RCC 7860 (cell line): ENCODE data around the gene EDN1.

ENCODE experiments used
- DNase-seq: peaks from one replicate; pipeline ENCODE4 v3.0.0-alpha.2; 2015; ENCODE audit warnings: low spot score
- FAIRE-seq: peaks from 2 replicates; lab custom pipeline; 2012; peaks lifted over from hg19 to GRCh38; lab: Jason Lieb, UNC

Gene EDN1

DNA sequence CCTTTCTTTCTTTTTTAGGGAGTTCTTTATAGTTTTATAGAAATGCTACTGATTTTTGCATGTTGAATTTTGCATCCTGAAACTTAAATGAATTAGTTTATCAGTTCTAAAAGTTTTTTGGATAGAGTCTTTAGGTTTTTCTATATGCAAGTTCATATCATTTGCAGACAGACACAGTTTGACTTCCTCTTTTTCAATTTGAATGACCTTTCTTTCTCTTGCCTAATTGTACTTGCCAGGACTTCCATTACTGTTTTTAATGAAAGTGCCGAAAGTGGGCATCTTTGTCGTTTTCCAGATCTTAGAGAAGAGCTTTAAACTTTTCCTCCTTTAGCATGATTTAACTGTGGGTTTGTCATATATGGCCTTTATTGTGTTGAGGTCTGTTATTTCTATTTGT lies 21.1 kb upstream of the EDN1 start:
- DNase-seq: no peak
- FAIRE-seq: no peak

DNA sequence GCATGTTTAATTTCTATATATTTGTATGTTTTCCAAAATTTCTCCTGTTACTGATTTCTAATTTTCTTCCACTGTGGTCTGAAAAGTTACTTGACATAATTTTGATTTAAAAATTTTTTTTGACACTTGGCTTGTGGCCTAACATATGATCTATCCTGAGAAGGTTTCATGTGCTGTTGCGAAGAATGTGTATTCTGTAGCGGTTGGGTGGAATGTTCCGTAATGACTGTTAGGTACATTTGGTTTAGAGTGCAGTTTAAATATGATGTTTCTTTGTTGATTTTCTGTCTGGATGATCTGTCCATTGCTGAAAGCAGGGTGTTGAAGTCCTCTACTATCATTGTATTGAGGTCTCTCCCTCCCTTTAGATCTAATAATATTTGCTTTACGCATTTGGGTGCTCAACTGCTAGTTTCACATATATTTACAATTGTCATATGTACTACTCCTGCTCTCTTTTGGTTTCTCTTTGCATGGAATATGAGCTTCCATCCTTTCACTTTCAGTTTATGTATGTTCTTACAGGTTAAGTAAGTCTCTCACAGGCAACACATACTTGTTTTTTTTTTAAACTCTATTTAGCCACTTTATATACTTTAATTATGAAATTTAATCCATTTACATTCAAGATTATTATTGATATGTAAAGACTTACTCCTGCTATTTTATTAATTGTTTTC lies 19.5 kb upstream of the EDN1 start:
- FAIRE-seq: no peak
- no peak for DNase-seq

DNA sequence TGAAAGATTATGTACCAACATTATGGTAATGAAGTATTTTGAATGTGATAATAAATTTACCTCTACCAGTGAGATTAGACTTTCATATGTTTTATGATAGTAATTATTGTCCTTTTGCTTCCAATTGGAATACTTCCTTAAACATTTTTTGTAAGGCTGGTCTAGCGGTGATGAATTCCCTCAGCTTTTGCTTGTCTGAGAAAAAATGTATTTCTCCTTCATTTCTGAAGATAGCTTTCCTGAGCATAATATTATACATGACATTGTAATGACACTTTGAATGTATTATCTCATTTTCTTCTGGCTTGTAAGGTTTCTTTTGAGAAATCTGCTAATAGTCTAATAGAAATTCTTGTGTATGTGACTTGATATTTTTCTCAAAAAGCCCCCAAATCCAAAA lies 18.6 kb upstream of the EDN1 start:
- DNase-seq (no peak), FAIRE-seq (no peak)

DNA sequence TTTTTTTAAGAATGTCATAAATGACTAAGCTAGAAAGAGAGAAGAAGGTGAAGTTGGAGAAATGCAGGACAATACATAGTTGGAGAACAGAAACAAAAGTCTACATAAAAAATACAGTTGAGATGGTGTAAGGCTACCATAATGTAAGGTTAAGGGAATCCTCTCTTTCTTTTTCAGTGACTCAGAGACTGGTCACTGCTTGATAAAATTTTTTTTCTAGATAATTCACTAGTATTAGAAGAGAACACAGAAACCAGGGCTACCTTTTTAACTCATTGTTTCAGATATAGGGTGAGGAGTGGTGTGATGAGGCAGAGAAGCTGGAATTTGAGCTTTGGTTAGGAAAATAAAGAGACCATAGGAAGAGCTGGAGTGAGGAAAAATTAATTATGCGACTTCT lies 18.2 kb upstream of the EDN1 start:
- FAIRE-seq: no peak
- DNase-seq: peak; percentile 9

DNA sequence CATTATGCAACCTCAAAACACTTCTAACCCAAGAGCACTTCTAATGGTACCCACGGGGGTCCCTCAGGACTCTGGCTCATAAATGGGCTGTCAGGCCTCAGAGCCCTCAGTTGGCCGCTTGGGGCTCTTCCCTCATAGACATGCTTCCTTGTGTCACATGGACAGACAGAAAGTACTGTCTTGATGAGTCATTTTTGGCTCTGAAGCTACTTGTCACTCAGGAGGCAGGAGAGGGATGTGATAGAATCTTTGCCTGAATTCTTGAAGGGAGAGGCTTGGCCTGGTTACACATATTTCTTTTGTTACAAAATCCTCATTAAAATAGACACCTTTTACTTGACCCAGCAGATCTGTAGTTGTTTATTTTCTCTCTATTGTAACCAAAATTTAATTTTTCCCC lies 15.1 kb upstream of the EDN1 start:
- DNase-seq (peak; percentile 65), FAIRE-seq (peak; percentile 15)

DNA sequence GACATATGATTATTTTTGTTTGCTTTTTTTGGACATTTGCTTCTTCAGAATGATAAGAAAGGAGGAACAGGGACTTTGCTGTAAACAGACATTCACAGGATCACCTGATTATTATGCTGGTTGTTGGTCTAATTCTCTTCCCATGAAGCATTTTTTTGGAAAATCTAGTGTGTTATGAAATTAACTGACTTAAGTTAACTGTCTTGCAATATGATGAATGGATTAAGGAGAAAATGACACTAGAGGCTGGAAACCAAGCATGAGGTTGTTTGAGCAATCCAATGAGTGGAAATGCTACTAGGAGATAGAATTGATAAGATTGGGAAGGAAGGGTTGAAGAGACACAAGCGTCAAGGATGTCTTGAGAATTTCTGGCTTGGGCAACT lies 13.2 kb upstream of the EDN1 start:
- FAIRE-seq (no peak), DNase-seq (no peak)

DNA sequence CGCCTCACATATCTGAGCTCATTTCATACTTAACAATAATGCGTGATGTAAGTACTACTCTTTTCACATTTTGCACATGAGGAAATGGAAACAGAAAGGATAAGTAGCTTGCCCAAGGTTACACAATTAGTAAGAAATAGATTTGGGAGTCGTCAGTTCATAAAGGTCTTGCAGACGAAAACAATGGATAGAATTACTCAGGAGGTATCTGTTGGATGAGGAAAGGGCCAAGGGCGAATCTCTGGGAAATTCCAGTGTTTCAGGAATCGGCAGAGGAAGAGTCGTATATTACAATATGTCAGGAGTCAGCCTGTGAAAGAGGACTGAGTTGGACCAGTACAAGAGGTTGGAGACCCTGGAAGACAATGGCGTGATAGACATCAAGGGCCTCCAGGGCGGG lies 12.8 kb upstream of the EDN1 start:
- FAIRE-seq (no peak), DNase-seq (no peak)

DNA sequence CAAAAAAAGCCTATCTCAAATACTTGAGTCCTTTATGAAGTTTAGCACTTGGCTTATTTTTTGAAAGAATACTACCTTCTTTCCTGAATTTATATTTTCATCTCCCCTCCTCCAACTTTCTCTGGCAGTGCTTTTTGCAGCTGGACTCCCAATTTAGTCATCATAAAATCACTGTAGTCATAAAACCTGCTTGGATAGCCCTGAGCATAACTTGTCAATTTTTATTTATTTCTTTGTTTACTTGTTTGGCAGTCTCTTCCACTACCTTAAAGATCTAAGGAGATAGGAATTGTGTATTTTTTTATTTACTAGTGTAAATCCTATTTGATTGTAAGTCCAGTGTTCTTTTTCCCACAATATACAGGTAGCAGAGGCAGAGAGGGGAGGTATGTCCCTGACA lies 11.2 kb upstream of the EDN1 start:
- DNase-seq (no peak), FAIRE-seq (no peak)

DNA sequence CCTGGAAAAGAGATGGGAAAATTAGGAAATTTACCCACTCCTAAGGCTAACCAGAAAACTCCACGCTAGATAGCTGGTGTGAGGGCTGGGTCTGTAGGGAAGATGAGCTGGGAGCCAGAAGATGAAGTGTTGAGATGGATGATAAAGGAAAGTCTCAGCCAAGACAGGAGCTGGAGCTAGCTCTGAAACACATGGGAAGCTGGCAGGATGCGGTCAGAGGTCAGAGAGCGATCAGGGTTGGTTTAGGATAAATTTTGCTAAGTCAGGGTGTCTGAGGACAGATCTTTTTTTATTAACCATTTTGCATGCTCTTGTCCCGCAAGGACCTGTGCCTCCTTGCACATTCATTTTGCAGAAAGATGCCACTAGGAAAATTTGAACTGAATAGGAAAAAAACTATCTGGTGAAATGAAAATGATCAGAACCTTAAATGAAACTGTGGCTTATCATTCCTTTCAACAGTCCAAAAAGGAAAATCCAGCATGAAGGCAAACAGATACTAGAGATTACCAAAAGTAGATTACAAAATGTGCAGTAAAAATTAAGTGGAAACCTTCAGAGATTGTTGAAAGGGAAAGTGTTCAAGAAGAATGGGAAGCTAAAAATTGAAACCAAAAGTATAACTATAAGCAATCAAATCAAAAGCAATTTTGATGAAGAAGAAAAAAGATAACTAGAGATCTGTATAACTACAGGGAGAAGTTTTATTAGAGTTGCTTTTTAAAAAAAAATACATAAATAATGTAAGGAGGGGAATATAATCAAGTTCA lies 10.7 kb upstream of the EDN1 start:
- FAIRE-seq (peak; percentile 52), DNase-seq (peak; percentile 9)

DNA sequence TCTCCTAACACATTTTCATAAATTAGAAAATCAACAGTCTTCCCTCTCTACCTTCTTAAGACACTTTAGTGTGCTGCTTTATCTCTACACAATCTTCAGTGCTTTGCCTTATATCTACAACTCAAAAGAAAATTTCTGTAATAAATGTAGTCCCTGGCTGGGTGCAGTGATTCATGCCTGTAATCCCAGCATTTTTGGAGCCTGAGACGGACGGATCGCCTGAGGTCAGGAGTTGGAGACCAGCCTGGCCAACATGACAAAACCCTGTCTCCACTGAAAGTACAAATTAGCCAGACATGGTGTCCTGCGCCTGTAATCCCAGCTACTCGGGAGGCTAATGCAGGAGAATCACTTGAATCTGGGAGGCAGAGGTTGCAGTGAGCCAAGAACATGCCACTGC lies 9.7 kb upstream of the EDN1 start:
- DNase-seq (peak; percentile 24), FAIRE-seq (peak; percentile 24)

DNA sequence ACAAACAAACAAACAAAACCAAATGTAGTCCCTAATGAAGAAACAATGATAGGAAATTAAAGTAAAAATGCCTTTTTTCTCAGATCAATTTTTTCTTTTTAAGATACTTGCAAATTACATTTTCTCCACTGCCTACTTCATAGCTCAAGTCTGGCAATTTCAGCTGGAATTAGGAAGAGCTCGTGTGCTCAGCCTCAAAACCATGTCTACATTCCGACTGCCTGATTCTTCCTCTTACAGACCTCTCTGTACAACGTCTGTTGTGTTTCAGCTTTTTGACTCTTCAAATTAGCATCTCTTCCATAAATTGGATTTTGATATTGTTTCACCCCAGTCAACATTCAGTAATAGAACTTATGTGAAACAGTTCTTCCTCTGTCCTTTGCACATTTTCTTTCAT lies 9.3 kb upstream of the EDN1 start:
- DNase-seq (no peak), FAIRE-seq (no peak)

DNA sequence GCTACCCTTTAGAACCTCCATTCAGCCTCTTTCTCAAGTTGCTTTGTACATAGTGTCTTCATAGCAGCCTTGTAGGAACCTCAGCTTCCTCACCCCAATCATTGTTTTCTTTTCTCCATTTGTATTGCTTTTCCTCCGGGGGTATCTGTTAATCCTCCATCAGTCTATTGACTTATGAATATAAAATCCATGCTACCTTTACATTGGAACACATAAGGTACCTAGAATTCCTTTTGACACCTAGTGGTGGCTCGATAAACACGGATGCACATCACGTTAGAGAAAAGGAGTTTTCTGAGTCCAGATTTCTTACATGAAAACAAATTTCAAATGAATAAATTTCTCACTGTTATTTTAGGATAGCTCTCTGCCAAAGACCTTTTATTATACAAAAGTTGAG lies 6.3 kb upstream of the EDN1 start:
- DNase-seq: no peak
- no peak for FAIRE-seq

DNA sequence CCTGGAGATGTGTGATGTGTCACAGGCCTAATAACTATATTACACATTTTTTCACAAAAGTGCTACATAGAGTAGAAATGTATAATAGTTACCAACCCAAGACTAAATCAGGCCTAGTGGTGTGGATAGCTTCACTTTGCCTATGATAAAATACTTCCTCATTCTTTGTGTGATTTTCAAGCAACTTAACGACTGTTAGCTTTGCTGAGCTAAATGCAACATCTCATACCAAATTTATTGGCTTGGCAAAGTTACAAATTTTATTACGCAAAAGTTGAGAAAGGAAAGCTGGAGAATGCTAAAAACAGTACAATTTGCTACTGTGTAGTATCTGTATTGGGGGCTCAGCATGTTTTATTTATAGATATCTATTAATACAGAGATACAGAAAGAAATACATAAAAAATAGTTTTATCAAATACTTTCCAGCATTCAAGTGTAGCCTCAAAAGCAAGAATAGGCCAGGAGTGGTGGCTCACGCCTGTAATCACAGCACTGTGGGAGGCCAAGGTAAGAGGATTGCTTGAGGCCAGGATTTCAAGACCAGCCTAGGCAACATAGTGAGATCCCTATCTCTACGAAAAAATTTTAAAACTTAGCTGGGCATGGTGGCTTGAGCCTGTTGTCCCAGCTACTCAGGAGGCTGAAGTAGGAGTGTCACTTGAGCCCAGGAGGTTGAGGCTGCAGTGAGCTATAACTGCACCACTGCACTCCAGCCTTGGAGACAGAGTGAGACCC lies 3.6 kb upstream of the EDN1 start:
- no peak for FAIRE-seq
- DNase-seq: no peak

DNA sequence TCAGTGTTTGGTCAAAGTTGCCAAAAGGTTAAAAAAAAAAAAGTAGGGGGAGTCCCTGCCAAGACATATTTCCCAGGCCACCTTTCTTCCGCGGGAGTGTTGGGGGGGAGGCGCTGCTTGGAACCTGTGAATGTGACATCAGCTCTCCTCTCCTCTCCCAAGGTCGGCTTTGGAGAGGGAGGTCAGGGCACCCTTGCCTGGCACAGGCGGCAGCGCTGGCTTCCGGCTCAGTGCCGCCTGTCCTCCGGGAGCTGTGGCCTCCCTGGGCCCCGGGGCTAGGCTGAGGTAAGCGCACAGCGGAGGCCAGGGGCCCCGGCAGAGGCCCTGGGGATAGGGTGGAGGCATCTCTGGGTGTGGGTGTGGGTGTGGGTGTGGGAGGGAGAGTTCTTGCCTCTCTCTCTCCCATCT lies 1.9 kb upstream of the EDN1 start:
- FAIRE-seq: no peak
- peak; percentile 47 for DNase-seq

DNA sequence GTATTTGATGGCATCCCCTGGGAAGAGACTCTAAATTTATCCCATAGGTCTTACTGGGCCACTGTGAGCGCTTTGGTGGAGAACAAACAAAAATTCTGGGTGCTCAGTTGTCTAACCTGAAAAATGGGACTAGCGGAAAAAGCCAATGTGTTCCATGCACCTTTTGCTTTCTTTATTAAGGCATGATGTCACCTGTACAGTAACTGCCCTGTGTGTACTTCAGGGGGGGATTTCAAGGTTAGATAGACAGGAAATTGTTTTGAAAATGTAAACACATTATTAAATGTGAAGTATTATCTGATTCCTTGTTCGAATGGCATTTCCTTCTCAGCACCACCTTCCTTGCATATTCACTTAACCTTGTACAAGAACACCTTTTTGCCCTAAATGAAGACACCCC lies 1.2 kb upstream of the EDN1 start:
- no peak for DNase-seq
- no peak for FAIRE-seq

DNA sequence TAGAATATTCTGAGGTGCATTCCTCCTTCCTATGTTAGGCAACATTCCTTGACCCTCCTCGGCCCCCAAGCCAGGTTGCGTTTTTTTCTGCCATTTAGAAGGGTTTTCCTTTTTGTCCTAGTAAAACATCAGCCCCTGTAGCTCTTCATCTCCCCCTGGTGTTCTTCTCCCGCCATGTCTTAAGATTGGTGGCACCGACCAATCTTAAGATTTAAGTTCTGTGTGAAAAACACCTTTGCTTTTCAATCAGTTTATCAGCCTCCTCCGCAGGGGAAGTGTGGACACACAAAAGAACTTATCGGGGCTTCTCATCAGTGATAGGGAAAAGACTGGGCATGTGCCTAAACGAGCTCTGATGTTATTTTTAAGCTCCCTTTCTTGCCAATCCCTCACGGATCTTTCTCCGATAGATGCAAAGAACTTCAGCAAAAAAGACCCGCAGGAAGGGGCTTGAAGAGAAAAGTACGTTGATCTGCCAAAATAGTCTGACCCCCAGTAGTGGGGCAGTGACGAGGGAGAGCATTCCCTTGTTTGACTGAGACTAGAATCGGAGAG lies 719 bp upstream of the EDN1 start:
- peak; percentile 52 for DNase-seq
- FAIRE-seq: no peak

DNA sequence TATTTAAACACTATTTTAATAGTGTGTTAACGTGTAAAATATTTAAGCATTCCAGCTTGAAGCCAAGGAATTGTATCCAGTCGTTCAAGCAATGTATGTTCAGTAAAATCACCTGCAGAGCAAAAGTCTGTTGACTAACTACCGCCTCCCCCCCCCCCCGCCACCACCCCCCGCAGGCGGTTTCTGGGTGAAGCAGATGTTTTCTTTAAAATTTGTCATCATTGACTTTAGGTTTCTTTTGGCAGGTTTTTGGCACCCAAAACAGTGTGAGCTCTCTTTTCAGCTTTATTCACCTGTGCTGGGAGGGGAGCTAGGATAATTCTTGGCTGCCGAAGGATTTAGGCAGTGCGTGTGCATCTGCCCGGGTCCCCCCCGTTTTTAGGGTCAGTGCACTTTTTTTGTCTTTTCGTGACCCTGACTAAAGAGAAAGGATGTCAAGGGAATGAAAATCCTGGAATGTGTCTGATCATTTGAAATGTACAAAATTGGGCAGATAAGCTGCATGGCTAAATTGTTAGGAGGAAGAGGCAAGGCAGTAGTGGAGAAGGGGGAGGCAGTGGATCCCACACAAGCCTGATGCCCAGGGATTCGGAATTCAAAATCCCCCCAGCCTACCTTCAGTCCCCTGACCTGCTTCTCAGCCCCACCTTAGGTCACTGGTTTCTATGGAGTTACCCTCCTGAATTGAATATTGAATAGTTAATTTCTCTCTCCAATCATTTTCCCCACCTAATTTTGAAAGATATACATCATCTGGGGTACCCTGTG lies 1.1 kb downstream of the EDN1 start:
- DNase-seq: no peak
- no peak for FAIRE-seq

DNA sequence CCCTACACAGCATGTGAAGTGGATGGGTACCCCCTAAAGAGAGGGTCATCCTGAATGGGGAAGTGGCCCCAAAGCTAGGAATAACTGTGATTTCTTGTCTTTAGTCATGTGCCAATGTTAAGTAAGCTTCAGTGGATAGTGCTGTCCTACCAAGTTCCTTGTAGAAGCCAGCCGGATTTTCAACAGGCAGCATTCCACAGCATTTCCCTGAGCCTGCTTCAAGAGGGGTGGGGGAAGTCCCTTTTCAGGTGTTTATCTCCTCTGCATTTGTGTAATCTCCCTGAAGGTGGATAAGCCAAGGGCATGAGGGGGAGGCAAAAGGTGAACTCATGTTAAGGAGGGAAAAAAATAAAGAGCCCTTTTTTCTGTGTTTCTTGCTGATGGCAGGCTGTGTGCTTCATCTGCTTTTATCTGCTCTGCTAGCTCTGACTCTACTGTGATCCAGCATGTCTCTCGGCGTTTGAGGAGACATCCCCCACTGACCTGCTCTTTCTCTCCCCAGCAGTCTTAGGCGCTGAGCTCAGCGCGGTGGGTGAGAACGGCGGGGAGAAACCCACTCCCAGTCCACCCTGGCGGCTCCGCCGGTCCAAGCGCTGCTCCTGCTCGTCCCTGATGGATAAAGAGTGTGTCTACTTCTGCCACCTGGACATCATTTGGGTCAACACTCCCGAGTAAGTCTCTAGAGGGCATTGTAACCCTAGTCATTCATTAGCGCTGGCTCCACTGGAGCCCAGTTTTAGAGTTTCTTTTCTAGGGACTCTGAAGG lies 1.9 kb downstream of the EDN1 start:
- FAIRE-seq (peak; percentile 24), DNase-seq (peak; percentile 70)

DNA sequence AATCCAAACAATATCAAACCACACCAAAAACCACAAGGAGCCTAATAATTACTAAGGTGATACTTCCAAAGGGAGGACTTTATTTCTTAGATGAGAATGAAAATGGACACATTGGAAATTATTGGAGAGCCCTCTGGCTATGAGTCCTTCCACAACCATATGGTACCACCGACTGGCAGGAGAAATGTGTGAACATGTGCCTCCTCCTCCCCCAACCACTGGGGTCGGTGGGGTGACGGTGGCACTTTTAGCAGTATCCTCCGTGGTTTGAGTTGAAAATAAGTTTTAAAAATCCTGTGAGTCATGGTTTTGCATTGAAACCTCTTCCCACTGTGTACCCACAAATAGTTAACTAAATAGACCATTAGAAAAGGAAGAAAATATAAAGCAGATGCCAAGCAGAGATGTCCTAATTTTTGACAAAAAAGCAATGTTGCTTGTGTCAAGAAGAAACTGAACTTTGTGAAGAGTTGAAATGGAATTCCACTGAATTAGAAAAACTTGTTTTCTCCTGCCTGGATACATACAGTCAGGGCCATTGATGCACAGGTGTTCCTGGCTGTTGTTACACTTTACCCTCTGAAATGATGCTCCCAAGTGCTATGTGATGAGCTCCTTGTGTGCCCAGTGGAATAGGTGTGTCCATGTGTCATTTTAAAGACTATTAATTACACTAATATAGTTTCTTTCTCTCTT lies 3.2 kb downstream of the EDN1 start:
- DNase-seq: no peak
- no peak for FAIRE-seq
